NCI-H748 treated with DMSO at 0.1 percent for 48 hours (cell line): ENCODE data around the gene CCDC187.
A peak's percentile ranks its signal among the peaks of the same experiment; 100 is the strongest.

Experiments
- DNase-seq: peaks from one replicate; lab custom pipeline; 2025; lab: John Stamatoyannopoulos, UW

CCDC187 gene

GRCh38 chr9:136283291-136284235 is 20.3 kb downstream of the CCDC187 start:
- DNase-seq: peak; percentile 37

GRCh38 chr9:136282272-136282861 is 21.5 kb downstream of the CCDC187 start:
- DNase-seq: no peak

- no peak for DNase-seq
These were observed 22.2 kb downstream of the CCDC187 start for GRCh38 chr9:136281421-136282271.

GRCh38 chr9:136280535-136281315 is 23.2 kb downstream of the CCDC187 start:
- no peak for DNase-seq

GRCh38 chr9:136279471-136279870 is 24.4 kb downstream of the CCDC187 start:
- DNase-seq: no peak

GRCh38 chr9:136278894-136279293 is 25.0 kb downstream of the CCDC187 start:
- DNase-seq: no peak

- DNase-seq: no peak
These were observed 25.7 kb downstream of the CCDC187 start for GRCh38 chr9:136278221-136278620.

GRCh38 chr9:136277746-136278145 is 26.1 kb downstream of the CCDC187 start:
- no peak for DNase-seq

GRCh38 chr9:136276716-136277115 is 27.2 kb downstream of the CCDC187 start:
- DNase-seq: no peak

GRCh38 chr9:136275655-136276429 is 28.1 kb downstream of the CCDC187 start:
- DNase-seq: no peak

- no peak for DNase-seq
These were observed 28.9 kb downstream of the CCDC187 start for GRCh38 chr9:136274786-136275654.

GRCh38 chr9:136273921-136274785 is 29.7 kb downstream of the CCDC187 start:
- no peak for DNase-seq

- no peak for DNase-seq
These were observed 30.5 kb downstream of the CCDC187 start for GRCh38 chr9:136273244-136273865.

GRCh38 chr9:136270173-136270705 is 33.7 kb downstream of the CCDC187 start:
- no peak for DNase-seq

- DNase-seq: no peak
These were observed 35.2 kb downstream of the CCDC187 start for GRCh38 chr9:136268735-136269134.

GRCh38 chr9:136268318-136268717 is 35.6 kb downstream of the CCDC187 start:
- no peak for DNase-seq

GRCh38 chr9:136267261-136268111 is 36.4 kb downstream of the CCDC187 start:
- DNase-seq: peak; percentile 15
